ENCODE results near the gene DIAPH2.

DIAPH2 gene

DNA sequence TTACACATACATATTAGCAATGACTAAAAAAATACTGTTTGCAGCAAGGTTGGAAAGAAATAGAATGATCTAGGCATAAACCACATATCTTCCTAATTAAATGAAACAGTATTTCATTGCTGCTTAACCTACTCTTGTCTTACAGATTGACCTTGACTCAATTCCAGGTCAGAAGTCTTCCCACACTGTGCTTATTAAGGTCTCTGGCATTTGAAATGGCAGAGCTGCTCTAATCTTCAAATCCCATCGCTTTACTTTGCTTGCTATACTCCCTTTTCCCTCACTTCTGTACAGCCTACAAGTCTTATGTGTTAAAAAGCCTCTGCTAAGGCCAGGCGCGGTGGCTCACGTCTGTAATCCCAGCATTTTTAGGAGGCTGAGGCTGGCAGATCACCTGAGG is 623.5 kb downstream of the DIAPH2 start:
- no peak for DNase-seq (ENCODE audit: low read depth)
- TF ChIP-seq, protein P1, sequence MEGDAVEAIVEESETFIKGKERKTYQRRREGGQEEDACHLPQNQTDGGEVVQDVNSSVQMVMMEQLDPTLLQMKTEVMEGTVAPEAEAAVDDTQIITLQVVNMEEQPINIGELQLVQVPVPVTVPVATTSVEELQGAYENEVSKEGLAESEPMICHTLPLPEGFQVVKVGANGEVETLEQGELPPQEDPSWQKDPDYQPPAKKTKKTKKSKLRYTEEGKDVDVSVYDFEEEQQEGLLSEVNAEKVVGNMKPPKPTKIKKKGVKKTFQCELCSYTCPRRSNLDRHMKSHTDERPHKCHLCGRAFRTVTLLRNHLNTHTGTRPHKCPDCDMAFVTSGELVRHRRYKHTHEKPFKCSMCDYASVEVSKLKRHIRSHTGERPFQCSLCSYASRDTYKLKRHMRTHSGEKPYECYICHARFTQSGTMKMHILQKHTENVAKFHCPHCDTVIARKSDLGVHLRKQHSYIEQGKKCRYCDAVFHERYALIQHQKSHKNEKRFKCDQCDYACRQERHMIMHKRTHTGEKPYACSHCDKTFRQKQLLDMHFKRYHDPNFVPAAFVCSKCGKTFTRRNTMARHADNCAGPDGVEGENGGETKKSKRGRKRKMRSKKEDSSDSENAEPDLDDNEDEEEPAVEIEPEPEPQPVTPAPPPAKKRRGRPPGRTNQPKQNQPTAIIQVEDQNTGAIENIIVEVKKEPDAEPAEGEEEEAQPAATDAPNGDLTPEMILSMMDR (IDR thresholded peaks at IDR 0.05; ENCODE audit: control insufficient read depth, insufficient read depth, low read depth, low read length, missing control alignments), result no peak
- H3K4me3 ChIP-seq (ENCODE audit: control insufficient read depth, low read depth, low read length), result no peak overlapping the region

DNA sequence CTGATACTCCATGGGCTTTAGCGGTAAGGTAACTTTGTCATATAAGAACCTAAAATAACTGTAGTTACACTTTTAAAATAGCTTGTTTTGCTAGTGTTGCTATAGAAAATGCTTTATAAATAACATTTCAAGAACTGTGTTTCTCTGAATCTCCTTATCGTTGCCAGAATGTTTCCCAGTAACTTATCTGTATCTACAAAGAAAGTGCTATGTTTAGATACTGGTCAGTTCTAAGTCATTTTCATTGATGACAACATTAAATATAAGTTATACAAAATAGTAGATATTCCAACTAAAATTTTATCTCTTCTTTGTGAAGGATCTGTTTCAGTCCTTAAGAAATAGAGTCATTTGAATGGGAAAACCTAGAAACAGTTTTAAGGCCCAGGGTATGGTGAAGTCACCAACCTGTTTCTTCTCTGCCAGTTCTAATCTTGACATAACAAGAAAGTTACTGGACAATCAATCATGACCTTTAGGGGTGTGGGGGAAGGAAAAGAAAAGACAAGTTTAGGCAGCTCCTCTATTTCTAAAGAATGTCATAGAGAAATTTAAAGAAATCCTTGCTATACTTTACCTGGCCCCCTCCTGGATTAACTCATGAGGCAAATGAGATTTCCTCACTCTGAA is 625.0 kb downstream of the DIAPH2 start:
- TF ChIP-seq, protein P1 (IDR thresholded peaks at IDR 0.05; ENCODE audit: control insufficient read depth, insufficient read depth, low read depth, low read length, missing control alignments), result no peak
- no peak overlapping the region for H3K4me3 ChIP-seq (ENCODE audit: control insufficient read depth, low read depth, low read length)
- DNase-seq (ENCODE audit: low read depth), result no peak

DNA sequence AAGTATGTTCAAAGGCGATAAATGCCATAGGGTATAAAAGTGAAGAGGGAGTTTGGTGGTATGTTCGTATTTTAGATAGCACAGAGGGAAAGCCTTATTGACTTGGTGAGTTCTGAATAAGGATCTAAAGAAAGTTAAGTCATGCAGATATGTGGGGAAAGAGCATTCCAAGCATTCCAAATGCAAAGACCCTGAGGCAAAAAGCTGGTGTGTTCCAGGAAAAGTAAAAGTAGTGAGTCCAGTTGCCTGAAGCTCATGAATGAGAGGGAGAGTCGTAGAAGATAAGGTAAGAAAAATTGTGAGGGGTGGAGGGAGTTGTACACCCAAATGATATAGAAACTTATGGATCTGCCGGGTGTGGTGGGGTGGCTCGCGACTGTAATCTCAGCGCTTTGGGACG is 625.7 kb downstream of the DIAPH2 start:
- H3K4me3 ChIP-seq (ENCODE audit: control insufficient read depth, low read depth, low read length), result no peak overlapping the region
- TF ChIP-seq, protein P1 (IDR thresholded peaks at IDR 0.05; ENCODE audit: control insufficient read depth, insufficient read depth, low read depth, low read length, missing control alignments), result no peak
- DNase-seq (ENCODE audit: low read depth), result no peak

DNA sequence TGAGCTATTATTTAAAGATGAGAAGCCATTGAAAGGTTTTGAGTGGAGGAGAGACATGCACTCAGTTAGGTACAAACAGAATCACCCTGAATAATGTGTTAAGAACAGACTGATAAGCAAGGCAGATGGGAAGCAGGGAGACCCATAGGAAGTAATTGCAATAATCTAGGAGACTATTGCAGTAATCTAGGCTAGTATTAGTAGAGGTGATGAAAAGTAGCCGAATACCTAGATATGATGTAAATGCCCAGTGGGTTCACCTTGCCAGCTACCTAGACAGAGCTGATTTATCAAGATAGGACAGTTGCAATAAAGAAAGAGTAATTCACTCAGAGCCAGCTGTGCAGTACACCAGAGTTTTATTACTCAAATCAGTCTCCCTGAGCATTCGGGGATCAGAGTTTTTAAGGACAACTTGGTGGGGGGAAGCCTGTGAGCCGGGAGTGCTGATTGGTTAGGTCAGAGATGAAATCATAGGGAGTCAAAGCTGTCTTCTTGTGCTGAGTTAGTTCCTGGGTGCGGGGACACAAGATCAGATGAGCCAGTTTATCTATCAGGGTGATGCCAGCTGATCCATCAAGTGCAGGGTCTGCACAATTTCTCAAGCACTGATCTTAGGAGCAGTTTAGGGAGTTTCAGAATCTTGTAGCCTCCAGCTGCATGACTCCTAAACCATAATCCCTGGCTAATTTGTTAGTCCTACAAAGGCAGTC is 626.6 kb downstream of the DIAPH2 start:
- TF ChIP-seq, protein P1 (IDR thresholded peaks at IDR 0.05; ENCODE audit: control insufficient read depth, insufficient read depth, low read depth, low read length, missing control alignments), result no peak
- no peak overlapping the region for H3K4me3 ChIP-seq (ENCODE audit: control insufficient read depth, low read depth, low read length)
- no peak for DNase-seq (ENCODE audit: low read depth)

DNA sequence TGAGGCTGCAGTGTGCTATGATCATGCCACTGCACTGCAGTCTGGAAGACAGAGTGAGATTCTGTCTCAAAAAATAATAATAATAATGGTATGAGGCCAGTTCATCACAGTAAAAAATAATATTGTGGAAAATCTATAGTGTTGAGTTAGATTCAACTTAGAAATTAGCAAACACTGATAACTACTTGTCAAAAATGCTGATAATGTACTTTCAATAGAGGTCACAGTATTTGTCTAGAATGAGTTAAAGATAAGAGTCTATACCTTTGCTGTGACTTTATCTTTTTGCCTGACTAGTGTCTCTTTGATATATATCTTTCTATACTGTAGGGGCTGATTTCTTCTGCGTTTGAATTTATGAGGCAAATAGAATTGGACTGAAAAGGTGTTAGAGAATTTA is 629.7 kb downstream of the DIAPH2 start:
- H3K4me3 ChIP-seq (ENCODE audit: control insufficient read depth, low read depth, low read length), result no peak overlapping the region
- TF ChIP-seq, protein P1 (IDR thresholded peaks at IDR 0.05; ENCODE audit: control insufficient read depth, insufficient read depth, low read depth, low read length, missing control alignments), result no peak
- DNase-seq (ENCODE audit: low read depth), result no peak

DNA sequence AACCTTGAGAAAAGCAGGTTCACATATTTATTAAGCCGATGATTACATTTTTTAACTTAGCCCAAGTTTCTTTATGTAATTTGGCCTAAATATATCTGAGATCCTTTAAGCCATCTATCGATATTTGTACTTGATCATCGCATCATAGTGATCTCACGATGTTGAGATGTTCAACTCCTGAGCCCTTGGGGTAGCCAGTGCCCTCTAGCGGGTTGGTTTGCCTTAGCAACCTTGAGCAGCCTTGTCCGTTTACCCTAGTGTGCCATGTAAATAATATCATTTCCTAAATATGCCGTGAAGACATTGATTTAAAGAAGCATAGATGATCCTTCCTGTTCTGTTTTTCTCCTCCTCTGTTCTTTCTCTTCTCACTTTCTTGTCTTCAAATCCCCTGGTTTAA is 631.3 kb downstream of the DIAPH2 start:
- H3K4me3 ChIP-seq (ENCODE audit: control insufficient read depth, low read depth, low read length), result no peak overlapping the region
- no peak for DNase-seq (ENCODE audit: low read depth)
- TF ChIP-seq, protein P1 (IDR thresholded peaks at IDR 0.05; ENCODE audit: control insufficient read depth, insufficient read depth, low read depth, low read length, missing control alignments), result peak; percentile 18
